H9 (cell line): ENCODE measurements around the gene ALCAM. TPM values are rescaled to one million over a fixed set of nuclear protein-coding genes. Genes with fewer than 3 reads are reported as not detected.

Source experiments
- DNase-seq: peaks from one replicate; pipeline ENCODE4 v3.0.0-alpha.2; 2017
- H2AFZ ChIP-seq: one replicate; pipeline ENCODE4 v1.6.1; 2013; ENCODE audit warnings: mild to moderate bottlenecking, low read length, control low read depth, moderate library complexity
- H2AK5ac ChIP-seq: 2 replicates; pipeline ENCODE4 v1.6.1; 2013; ENCODE audit warnings: low read length, control low read depth, mixed read lengths; ENCODE audit not compliant: insufficient read length
- H2BK120ac ChIP-seq: one replicate; pipeline ENCODE4 v1.6.1; 2013; ENCODE audit warnings: low read depth, mild to moderate bottlenecking, low read length, control low read depth, inconsistent platforms; ENCODE audit not compliant: poor library complexity, severe bottlenecking
- H2BK12ac ChIP-seq: 2 replicates; pipeline ENCODE4 v1.6.1; 2013; ENCODE audit warnings: low read length, control low read depth, mixed read lengths, low read depth; ENCODE audit not compliant: insufficient read length
- H2BK15ac ChIP-seq: 2 replicates; pipeline ENCODE4 v1.6.1; 2013; ENCODE audit warnings: low read depth, low read length, control low read depth
- H2BK20ac ChIP-seq: one replicate; pipeline ENCODE4 v1.6.1; 2013; ENCODE audit warnings: low read depth, mild to moderate bottlenecking, low read length, control low read depth, inconsistent platforms; ENCODE audit not compliant: poor library complexity, severe bottlenecking
- H2BK5ac ChIP-seq: 2 replicates; pipeline ENCODE4 v1.6.1; 2013; ENCODE audit warnings: low read length, control low read depth, mixed read lengths; ENCODE audit not compliant: insufficient read length
- H3K14ac ChIP-seq: 2 replicates; pipeline ENCODE4 v1.6.1; 2013; ENCODE audit warnings: low read length, control low read depth; ENCODE audit not compliant: insufficient read depth
- H3K18ac ChIP-seq: 2 replicates; pipeline ENCODE4 v1.6.1; 2013; ENCODE audit warnings: low read depth, mild to moderate bottlenecking, mixed read lengths, low read length, control low read depth; ENCODE audit not compliant: insufficient read length
- H3K23ac ChIP-seq: 2 replicates; pipeline ENCODE4 v1.6.1; 2013; ENCODE audit warnings: low read length, control low read depth, mixed read lengths, low read depth; ENCODE audit not compliant: insufficient read length
- H3K23me2 ChIP-seq: 2 replicates; pipeline ENCODE4 v1.6.1; 2013; ENCODE audit warnings: low read depth, mild to moderate bottlenecking, mixed read lengths, low read length, control low read depth; ENCODE audit not compliant: insufficient read length, poor library complexity, severe bottlenecking
- H3K27ac ChIP-seq: 2 replicates; pipeline ENCODE4 v1.5.1; 2013; ENCODE audit warnings: low read length, control low read depth, mixed read lengths, low read depth; ENCODE audit not compliant: insufficient read length
- H3K27me3 ChIP-seq: 2 replicates; pipeline ENCODE4 v1.6.1; 2013; ENCODE audit warnings: low read length, control low read depth, inconsistent platforms; ENCODE audit not compliant: insufficient read depth
- H3K4ac ChIP-seq: 2 replicates; pipeline ENCODE4 v1.6.1; 2013; ENCODE audit warnings: low read depth, mild to moderate bottlenecking, control low read depth, inconsistent platforms, low read length, moderate library complexity
- H3K4me1 ChIP-seq: 2 replicates; pipeline ENCODE4 v1.6.1; 2013; ENCODE audit warnings: low read length, control low read depth, inconsistent platforms; ENCODE audit not compliant: insufficient read depth
- H3K4me2 ChIP-seq: 2 replicates; pipeline ENCODE4 v1.6.1; 2013; ENCODE audit warnings: low read length, control low read depth, mixed read lengths; ENCODE audit not compliant: insufficient read length, insufficient read depth
- H3K56ac ChIP-seq: 2 replicates; pipeline ENCODE4 v1.6.1; 2013; ENCODE audit warnings: low read depth, mild to moderate bottlenecking, mixed read lengths, low read length, control low read depth; ENCODE audit not compliant: insufficient read length
- H3K79me1 ChIP-seq: 2 replicates; pipeline ENCODE4 v1.6.1; 2013; ENCODE audit warnings: low read depth, mild to moderate bottlenecking, moderate library complexity, low read length, control low read depth, inconsistent platforms; ENCODE audit not compliant: insufficient read depth, poor library complexity, severe bottlenecking
- H3K79me2 ChIP-seq: 2 replicates; pipeline ENCODE4 v1.6.1; 2013; ENCODE audit warnings: low read length, control low read depth, inconsistent platforms; ENCODE audit not compliant: insufficient read depth
- H3K9ac ChIP-seq: 2 replicates; pipeline ENCODE4 v1.6.1; 2013; ENCODE audit warnings: low read length, control low read depth, mixed read lengths; ENCODE audit not compliant: insufficient read length; ENCODE audit errors: extremely low read depth
- H3K9me3 ChIP-seq: one replicate; pipeline ENCODE4 v1.6.1; 2013; ENCODE audit warnings: low read depth, low read length, inconsistent platforms; ENCODE audit not compliant: control insufficient read depth
- H3T11ph ChIP-seq: one replicate; pipeline ENCODE4 v1.6.1; 2013; ENCODE audit warnings: mild to moderate bottlenecking, low read length, control low read depth, inconsistent platforms
- H4K20me1 ChIP-seq: one replicate; pipeline ENCODE4 v1.6.1; 2013; ENCODE audit not compliant: control insufficient read depth, insufficient read length, insufficient read depth
- H4K5ac ChIP-seq: 2 replicates; pipeline ENCODE4 v1.6.1; 2013; ENCODE audit warnings: low read depth, mild to moderate bottlenecking, mixed read lengths, low read length, control low read depth; ENCODE audit not compliant: insufficient read length
- H4K8ac ChIP-seq: replicated peaks from 2 replicates; pipeline ENCODE4 v1.6.1; 2013; ENCODE audit warnings: low read length, control low read depth, mixed read lengths, low read depth; ENCODE audit not compliant: insufficient read length
- H4K91ac ChIP-seq: 2 replicates; pipeline ENCODE4 v1.6.1; 2013; ENCODE audit warnings: low read depth, mild to moderate bottlenecking, moderate library complexity, mixed read lengths, low read length, control low read depth; ENCODE audit not compliant: insufficient read length
- H3K27ac Mint-ChIP-seq, 3 experiments: 2 replicates in 2 of 3; 3 replicates in 1 of 3; pipeline ENCODE4 v1.8.0; 2020 to 2021; ENCODE audit warnings: mixed read lengths in 3 of 3, mild to moderate bottlenecking in 1 of 3, moderate library complexity in 1 of 3
- H3K27me3 Mint-ChIP-seq: 2 replicates; pipeline ENCODE4 v1.8.0; 2021; ENCODE audit warnings: low read depth, mild to moderate bottlenecking, moderate library complexity, mixed read lengths
- H3K36me3 Mint-ChIP-seq, 3 experiments: 2 replicates in 2 of 3; 3 replicates in 1 of 3; pipeline ENCODE4 v1.8.0; 2020 to 2021; ENCODE audit warnings: low read depth in 3 of 3, mixed read lengths in 3 of 3; ENCODE audit not compliant: insufficient read depth in 1 of 3
- H3K4me1 Mint-ChIP-seq, 2 experiments: 2 replicates each; pipeline ENCODE4 v1.8.0; 2020; ENCODE audit warnings: mixed read lengths in 2 of 2
- H3K4me3 Mint-ChIP-seq, 2 experiments: 2 replicates in 1 of 2; 3 replicates in 1 of 2; pipeline ENCODE4 v1.8.0; 2020 to 2021; ENCODE audit warnings: mild to moderate bottlenecking in 2 of 2, mixed read lengths in 2 of 2, moderate library complexity in 1 of 2
- H3K9me3 Mint-ChIP-seq, 2 experiments: 2 replicates in 1 of 2; 3 replicates in 1 of 2; pipeline ENCODE4 v1.8.0; 2020; ENCODE audit warnings: mild to moderate bottlenecking in 2 of 2, mixed read lengths in 2 of 2, moderate library complexity in 1 of 2
- CTCF ChIP-seq: fragments of 200-600 bp; sonication (generic); conservative IDR thresholded peaks from 3 replicates; pipeline ENCODE4 v1.8.0; 2021; ENCODE audit warnings: antibody characterized with exemption, mild to moderate bottlenecking
- WGBS: extraction: QIAGEN DNeasy Blood & Tissue Kit; methylation state at CpG from one replicate; pipeline ENCODE4 v1.1.7; 2013; ENCODE audit warnings: missing lambda C conversion rate, low lambda C conversion rate, mixed read lengths; ENCODE audit not compliant: insufficient read length; ENCODE audit errors: extremely low coverage; 5-methylcytosine and 5-hydroxymethylcytosine counted together
- total RNA-seq: library from RNA; stranded (reverse); gene quantifications from 2 replicates; pipeline ENCODE4 v1.2.1, GENCODE V29; 2021

ALCAM gene
- total RNA-seq, 1 experiment from 2014 or later, result 43.7 TPM

GRCh38 chr3:105355408-105356061 is 11.2 kb upstream of the ALCAM start:
- Mint-ChIP-seq H3K27me3 (peaks cover 37% of the 10 kb centered on the region), H3K27ac (no peak overlapping the region), H3K4me3 (no peak overlapping the region), H3K36me3 (0 out of 7 replicates have a peak, but pooled peaks cover 0 to 1% (median 0%) of the 10 kb centered on the region in 3 experiments), H3K9me3 (no peaks in the 10 kb centered on the region; a peak in 1 of 5 replicates), H3K4me1 (peaks cover 14 to 26% of the 10 kb centered on the region in 2 experiments)
- Histone ChIP-seq H4K91ac (no peak overlapping the region), H2AK5ac (no peak overlapping the region), H2BK5ac (no peak overlapping the region), H3K9ac (no peak overlapping the region), H3K23ac (no peak overlapping the region), H3T11ph (no peak overlapping the region), H4K20me1 (no peaks in the 10 kb centered on the region), H3K27ac (no peak overlapping the region), H2BK120ac (no peak overlapping the region), H3K9me3 (no peaks in the 10 kb centered on the region), H3K4me1 (peaks cover 2% of the 10 kb centered on the region; the same call in 1 of the 2 replicates), H2BK12ac (no peak overlapping the region), H3K4me2 (no peak overlapping the region), H4K8ac (no peak overlapping the region), H3K27me3 (no peaks in the 10 kb centered on the region), H3K23me2 (peaks cover 11% of the 10 kb centered on the region), H2AFZ (no peak overlapping the region), H4K5ac (no peak overlapping the region), H3K79me1 (no peaks in the 10 kb centered on the region), H3K14ac (no peak overlapping the region), H3K79me2 (no peaks in the 10 kb centered on the region), H3K56ac (no peak overlapping the region), H2BK15ac (no peak overlapping the region), H3K4ac (no peak overlapping the region), H3K18ac (no peak overlapping the region), H2BK20ac (no peak overlapping the region)
- no peak for DNase-seq
- no CpG with 5 or more reads among the region's 2 CpGs for WGBS
- TF ChIP-seq CTCF, result no peak
